ENCODE data around the gene PPP2R3B.
"Not testable (repeated sequence)": the region's sequence is repeated elsewhere in the genome, so short reads cannot be mapped to it uniquely, and the experiment has no call there.

PPP2R3B gene

GRCh38 chrX:341541-342101, 45.1 kb downstream of the PPP2R3B start:
- FAIRE-seq (no peak), DNase-seq (ENCODE audit: insufficient read length, low spot score) (no peak)

GRCh38 chrX:340641-341423, 45.9 kb downstream of the PPP2R3B start:
- no peak for FAIRE-seq

GRCh38 chrX:340121-340520, 46.6 kb downstream of the PPP2R3B start:
- FAIRE-seq: no peak
- no peak for DNase-seq (ENCODE audit: insufficient read length, low spot score)

More at GRCh38 chrX:340641-341423, 45.9 kb downstream of the PPP2R3B start:
- DNase-seq (ENCODE audit: insufficient read length, low spot score): no peak

- DNase-seq (ENCODE audit: insufficient read length, low spot score) (no peak), FAIRE-seq (no peak)
Observed at GRCh38 chrX:338836-339400, 47.8 kb downstream of the PPP2R3B start.

- DNase-seq (ENCODE audit: insufficient read length, low spot score) (no peak), FAIRE-seq (no peak)
Observed at GRCh38 chrX:338281-338835, 48.3 kb downstream of the PPP2R3B start.

GRCh38 chrX:337331-337831, 49.3 kb downstream of the PPP2R3B start:
- no peak for DNase-seq (ENCODE audit: insufficient read length, low spot score)
- FAIRE-seq: no peak

GRCh38 chrX:336227-336626, 50.5 kb downstream of the PPP2R3B start:
- no peak for FAIRE-seq

GRCh38 chrX:335758-336155, 51.0 kb downstream of the PPP2R3B start:
- FAIRE-seq: no peak
- DNase-seq (ENCODE audit: insufficient read length, low spot score): no peak

More at GRCh38 chrX:336227-336626, 50.5 kb downstream of the PPP2R3B start:
- no peak for DNase-seq (ENCODE audit: insufficient read length, low spot score)

- no peak for DNase-seq (ENCODE audit: insufficient read length, low spot score)
- no peak for FAIRE-seq
Observed at GRCh38 chrX:334971-335757, 51.5 kb downstream of the PPP2R3B start.

GRCh38 chrX:334331-334891, 52.3 kb downstream of the PPP2R3B start:
- no peak for FAIRE-seq
- DNase-seq (ENCODE audit: insufficient read length, low spot score): no peak

- FAIRE-seq (no peak), DNase-seq (ENCODE audit: insufficient read length, low spot score) (no peak)
Observed at GRCh38 chrX:333611-334311, 52.9 kb downstream of the PPP2R3B start.

- FAIRE-seq (no peak), DNase-seq (ENCODE audit: insufficient read length, low spot score) (no peak)
Observed at GRCh38 chrX:332916-333610, 53.6 kb downstream of the PPP2R3B start.

GRCh38 chrX:332496-332860, 54.2 kb downstream of the PPP2R3B start:
- DNase-seq (ENCODE audit: insufficient read length, low spot score): no peak
- FAIRE-seq: no peak

GRCh38 chrX:331825-332495, 54.7 kb downstream of the PPP2R3B start:
- DNase-seq (ENCODE audit: insufficient read length, low spot score) (no peak), FAIRE-seq (no peak)

GRCh38 chrX:331151-331824, 55.4 kb downstream of the PPP2R3B start:
- FAIRE-seq: no peak
- no peak for DNase-seq (ENCODE audit: insufficient read length, low spot score)

GRCh38 chrX:330726-331150, 56.0 kb downstream of the PPP2R3B start:
- no peak for FAIRE-seq
- no peak for DNase-seq (ENCODE audit: insufficient read length, low spot score)

GRCh38 chrX:330141-330725, 56.5 kb downstream of the PPP2R3B start:
- FAIRE-seq; DNase-seq (ENCODE audit: insufficient read length, low spot score): not testable (repeated sequence)

All from GM19239 (cell line).